GM04503 (cell line): ENCODE results near the gene PNLIP.

Experiments
- DNase-seq: peaks from one replicate; pipeline ENCODE4 v3.0.0-alpha.2; 2012; ENCODE audit warnings: low read depth

PNLIP gene

GRCh38 chr10:116615199-116615776 lies 69.6 kb downstream of the PNLIP start:
- no peak for DNase-seq
